ENCODE results near the gene IL10RB.

Gene IL10RB

GRCh38 chr21:33268737-33269441, 2.7 kb downstream of the IL10RB start:
- peak; percentile 99 for DNase-seq

- no peak for DNase-seq
These were observed 4.8 kb downstream of the IL10RB start for GRCh38 chr21:33270986-33271385.

DNA sequence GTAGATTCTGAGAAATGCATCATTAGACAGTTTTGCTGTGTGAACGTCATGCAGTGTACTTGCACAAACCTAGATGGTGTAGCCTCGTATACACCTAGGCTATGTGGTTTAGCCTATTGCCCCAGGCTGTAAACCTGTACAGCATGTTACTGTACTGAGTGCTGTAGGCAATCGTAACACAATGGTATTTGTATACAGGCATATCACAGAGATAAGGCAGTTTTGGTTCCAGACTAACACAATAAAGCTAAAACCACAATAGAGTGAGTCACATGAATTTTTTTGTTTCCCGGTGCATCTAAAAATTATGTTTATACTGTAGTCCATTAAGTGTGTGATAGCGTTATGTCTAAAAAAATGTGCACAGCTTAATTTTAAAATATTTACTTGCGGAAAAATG, 6.9 kb downstream of the IL10RB start:
- DNase-seq, result no peak

DNA sequence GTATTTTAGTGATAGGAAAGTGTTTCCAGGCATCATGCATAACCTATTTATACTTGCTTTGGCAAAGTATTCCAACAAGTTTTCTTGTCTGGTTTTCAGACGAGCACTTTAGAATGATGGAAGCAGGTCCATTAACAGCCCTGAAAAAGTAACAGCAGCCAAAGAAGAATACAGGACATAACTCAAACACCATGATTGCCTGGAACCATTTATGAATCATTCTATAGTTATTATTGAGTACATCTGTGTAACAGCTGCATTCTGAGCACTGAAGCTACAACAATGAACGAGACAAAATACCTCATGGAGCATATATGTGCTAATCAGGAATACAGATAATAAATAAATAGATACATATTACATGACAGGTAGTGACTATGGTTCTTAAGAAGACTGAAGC, 12.6 kb downstream of the IL10RB start:
- DNase-seq, result no peak

DNA sequence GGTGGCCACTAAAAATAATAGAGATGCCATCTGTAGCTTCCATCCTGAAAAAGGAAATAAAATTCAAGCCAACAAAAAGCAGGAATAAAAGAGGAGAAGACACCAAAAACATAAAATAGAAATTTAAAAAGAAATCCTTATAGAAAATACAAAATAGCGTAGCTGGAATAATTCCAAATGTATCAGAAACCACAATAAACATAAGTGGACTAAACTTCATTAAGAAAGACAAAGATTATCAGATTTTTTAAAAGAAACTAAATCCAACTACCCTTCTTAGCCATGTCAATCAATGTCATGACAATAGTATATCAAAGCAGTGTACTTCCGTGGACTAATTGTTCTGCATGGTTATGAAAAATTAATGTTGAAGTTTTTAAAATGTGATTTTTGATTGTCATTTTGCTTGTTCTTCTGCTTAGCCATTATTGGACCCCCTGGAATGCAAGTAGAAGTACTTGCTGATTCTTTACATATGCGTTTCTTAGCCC, 13.2 kb downstream of the IL10RB start:
- DNase-seq, result no peak

GRCh38 chr21:33281096-33281652, 15.0 kb downstream of the IL10RB start:
- no peak for DNase-seq

DNA sequence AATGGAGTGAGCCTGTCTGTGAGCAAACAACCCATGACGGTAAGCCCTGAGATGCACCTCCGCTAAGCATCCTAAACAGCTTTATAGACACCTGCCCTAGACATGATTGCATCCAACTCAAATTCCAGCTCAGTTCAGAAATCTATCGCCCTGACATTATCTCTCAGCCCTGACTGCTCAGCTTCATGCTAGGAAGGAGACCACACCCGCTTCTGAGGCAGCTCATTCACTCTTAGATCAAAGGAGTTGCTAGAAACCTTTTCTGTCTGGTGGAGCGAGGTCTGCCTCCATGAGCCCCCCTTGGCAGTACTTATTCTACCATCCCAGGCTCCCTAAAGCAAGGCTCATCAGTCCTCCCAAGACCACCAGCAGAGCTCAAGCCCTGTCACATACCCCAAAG, 17.0 kb downstream of the IL10RB start:
- DNase-seq, result no peak

GRCh38 chr21:33286076-33286475, 19.9 kb downstream of the IL10RB start:
- DNase-seq, result no peak

GRCh38 chr21:33286600-33287456, 20.7 kb downstream of the IL10RB start:
- no peak for DNase-seq

DNA sequence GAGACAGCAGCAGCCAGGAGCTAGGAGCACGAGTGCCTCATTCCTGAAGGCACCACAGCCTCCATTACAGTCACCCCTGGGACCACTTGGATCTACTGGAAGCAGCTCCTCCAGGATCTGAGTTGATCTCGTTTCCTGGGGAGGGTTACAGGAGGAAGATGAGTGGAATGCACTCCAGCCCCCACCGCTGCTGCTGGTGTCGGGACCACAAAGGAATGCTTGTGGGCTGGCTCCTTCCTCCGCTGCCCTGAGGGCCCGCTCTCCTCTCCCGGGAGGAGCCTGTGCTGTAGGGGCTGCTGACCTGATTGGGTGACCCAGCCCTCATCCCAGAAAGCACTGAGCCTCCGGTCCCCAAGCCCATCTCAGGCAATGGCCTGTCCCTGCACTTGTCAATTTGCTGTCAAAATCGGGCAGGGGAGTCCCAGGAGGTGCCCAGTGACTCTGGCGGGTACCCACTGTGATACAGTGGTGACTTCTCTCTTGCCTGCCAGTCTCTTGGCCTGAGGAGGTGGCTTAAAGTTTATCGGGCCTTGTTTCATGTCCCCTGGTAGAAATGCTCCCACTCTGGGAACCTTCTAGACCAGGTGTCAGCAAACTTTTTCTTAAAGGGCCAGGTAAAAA, 23.1 kb downstream of the IL10RB start:
- no peak for DNase-seq

- DNase-seq, result peak; percentile 62
These were observed 24.3 kb downstream of the IL10RB start for GRCh38 chr21:33290441-33290840.

DNA sequence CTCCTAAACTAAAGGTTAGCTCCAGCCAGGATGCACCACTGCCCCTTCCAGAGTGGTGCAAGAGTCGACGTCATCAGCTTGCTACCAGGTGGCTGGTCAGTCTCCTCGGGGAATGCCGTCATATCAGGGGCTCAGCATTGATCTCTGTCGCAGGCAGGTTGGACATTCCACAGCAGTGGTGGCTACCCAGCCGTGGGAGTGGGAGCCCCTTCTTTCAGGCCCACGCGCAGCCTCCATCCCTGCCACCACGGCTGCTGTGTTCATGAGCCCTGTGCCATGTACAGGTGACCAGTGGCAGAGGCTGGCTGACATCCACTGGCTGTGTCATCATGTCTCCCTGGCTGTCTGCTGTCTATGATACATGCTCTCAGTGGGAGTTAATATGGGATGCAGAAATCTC, 25.5 kb downstream of the IL10RB start:
- no peak for DNase-seq

- DNase-seq, result no peak
These were observed 26.6 kb downstream of the IL10RB start for GRCh38 chr21:33292724-33293123.

GRCh38 chr21:33293136-33293535, 27.0 kb downstream of the IL10RB start:
- DNase-seq, result no peak

GRCh38 chr21:33293811-33294216, 27.6 kb downstream of the IL10RB start:
- DNase-seq, result no peak

- no peak for DNase-seq
These were observed 30.0 kb downstream of the IL10RB start for GRCh38 chr21:33296156-33296555.

DNA sequence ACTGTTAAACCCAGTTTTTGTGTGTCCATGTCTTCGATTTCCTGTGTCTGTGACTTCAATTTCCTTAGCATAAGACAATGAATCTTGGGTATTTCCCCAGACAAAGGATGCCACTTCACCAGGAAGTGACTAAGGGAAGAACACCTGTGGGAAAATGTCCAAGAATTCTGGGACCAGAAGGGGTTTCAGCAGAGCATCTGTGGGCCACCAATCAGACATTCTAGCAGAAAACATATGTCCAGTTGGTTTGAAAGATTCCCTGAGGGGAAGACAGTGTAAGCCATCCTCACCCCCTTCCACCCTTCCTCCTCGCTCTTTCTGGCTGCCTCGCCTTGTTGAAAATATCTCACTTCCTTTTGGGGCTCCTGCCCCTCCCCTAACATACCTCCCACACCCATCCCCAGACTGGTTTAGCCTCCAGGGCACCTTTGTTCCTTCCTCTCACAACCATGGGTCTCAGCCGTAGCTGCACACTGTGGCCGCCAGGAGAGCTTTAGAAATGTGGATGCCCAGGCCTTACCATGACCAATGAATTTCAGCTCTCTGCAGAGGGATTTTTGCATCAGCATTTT, 33.1 kb downstream of the IL10RB start:
- peak; percentile 96 for DNase-seq

- peak; percentile 32 for DNase-seq
These were observed 34.8 kb downstream of the IL10RB start for GRCh38 chr21:33300701-33301631.

DNA sequence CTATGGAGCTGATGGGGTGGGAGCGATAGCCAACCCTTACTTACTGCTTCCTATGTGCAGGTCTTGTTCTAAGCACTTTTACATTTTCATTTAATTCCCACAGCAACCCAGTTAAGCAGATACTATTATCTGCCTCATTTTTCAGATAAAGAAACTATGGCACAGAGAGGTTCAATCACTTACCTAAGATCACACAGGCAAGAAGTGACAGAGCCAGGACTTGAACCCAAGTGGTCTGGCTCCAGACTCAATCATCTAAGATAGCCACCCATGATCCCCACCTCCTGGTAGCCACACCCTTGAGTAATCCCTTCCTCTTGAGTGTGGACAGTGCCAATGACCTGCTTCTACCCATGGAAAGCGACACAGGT, 35.5 kb downstream of the IL10RB start:
- no peak for DNase-seq

- no peak for DNase-seq
These were observed 35.9 kb downstream of the IL10RB start for GRCh38 chr21:33302055-33302454.

GRCh38 chr21:33302796-33303195, 36.6 kb downstream of the IL10RB start:
- DNase-seq, result no peak

- no peak for DNase-seq
These were observed 39.1 kb downstream of the IL10RB start for GRCh38 chr21:33305344-33305671.

Measured in RPMI8226 (cell line).